Heart right ventricle (tissue), 16 donors: Measurements from ENCODE around the gene SCAMP4. TPM values are rescaled to one million over a fixed set of nuclear protein-coding genes. Genes with fewer than 3 reads are reported as not detected.
"Not testable (repeated sequence)": the region's sequence is repeated elsewhere in the genome, so short reads cannot be mapped to it uniquely, and the experiment has no call there.

Experiments used
- ATAC-seq, 8 donors: fragments of 200-7000 bp; cut with Tn5 transposase; one replicate each; pipeline ENCODE4 v1.9.1; 2020; ENCODE audit warnings: mild to moderate bottlenecking in 8 of 8, moderate library complexity in 8 of 8, moderate number of reproducible peaks in 1 of 8
- DNase-seq, 2 donors: peaks; one replicate each; pipeline ENCODE4 v3.0.0-alpha.2; 2020
- H3K27ac ChIP-seq, 10 donors: fragments of 200-600 bp; sonication (generic) in 2 of 10; one replicate each; pipeline versions ENCODE4 v1.5.0 to v1.8.0; 2020 to 2022; ENCODE audit warnings: mild to moderate bottlenecking in 3 of 10
- H3K27me3 ChIP-seq, 7 donors: fragments of 200-600 bp; one replicate each; pipeline ENCODE4 v1.8.0; 2021 to 2022; ENCODE audit warnings: mild to moderate bottlenecking in 2 of 7
- H3K36me3 ChIP-seq, 9 donors: fragments of 200-600 bp; sonication (generic) in 1 of 9; one replicate each; pipeline versions ENCODE4 v1.5.0 to v1.8.0; 2020 to 2022; ENCODE audit warnings: mild to moderate bottlenecking in 2 of 9
- H3K4me1 ChIP-seq, 9 donors: fragments of 200-600 bp; sonication (generic) in 1 of 9; one replicate each; pipeline versions ENCODE4 v1.5.0 to v1.8.0; 2020 to 2022; ENCODE audit warnings: mild to moderate bottlenecking in 4 of 9
- H3K4me3 ChIP-seq, 10 donors: fragments of 200-600 bp; sonication (generic) in 2 of 10; one replicate each; pipeline versions ENCODE4 v1.5.0 to v1.8.0; 2020 to 2022; ENCODE audit warnings: mild to moderate bottlenecking in 7 of 10, moderate library complexity in 2 of 10
- H3K9me3 ChIP-seq, 11 donors: fragments of 200-600 bp in 10 of 11; sonication (generic) in 2 of 11; one replicate each; pipeline versions ENCODE4 v1.5.0 to v1.8.0; 2013 to 2022; ENCODE audit warnings: mild to moderate bottlenecking in 2 of 11, control low read depth in 1 of 11, moderate library complexity in 1 of 11
- WGBS, 2 donors: extraction: QIAGEN DNeasy Blood & Tissue Kit; methylation state at CpG; one replicate each; pipeline ENCODE4 v1.1.7; 2013; ENCODE audit warnings: inconsistent platforms in 1 of 2; 5-methylcytosine and 5-hydroxymethylcytosine counted together
- intact Hi-C, 10 donors: fragments of 100-400 bp; cut with DNase I; formaldehyde crosslinking; loops; one replicate each; pipeline versions ENCODE4 v1.11.1 to v1.14.2; 2022
- polyA plus RNA-seq, 2 donors: library from polyadenylated mRNA; stranded (reverse); fragments of 200-250 nt; gene quantifications; one replicate each; pipeline ENCODE4 v1.2.3, GENCODE V29; 2013
- total RNA-seq, 10 donors: library from RNA; stranded (reverse); fragmentation: NEBNext Ultra II Directional in 3 of 10; extraction: Animal tissue kit (Norgen Biotek cat#: 25700) in 3 of 10; gene quantifications; one replicate each; pipeline versions ENCODE4 v1.2.1 to v1.2.4, GENCODE V29; 2021 to 2023
- TF ChIP-seq, protein P1 (sequence below), 9 donors: fragments of 200-600 bp; sonication (generic) in 2 of 9; IDR thresholded peaks; one replicate each; pipeline versions ENCODE4 v1.5.0 to v1.8.0; 2021 to 2022; ENCODE audit warnings: antibody characterized with exemption in 9 of 9, mild to moderate bottlenecking in 5 of 9, moderate library complexity in 1 of 9
- donor health status: Arrhythmogenic right ventricular cardiomyopathy.
- donor health status: ischemic (EF 13 %, LVEDD 7.1; RV severe dilation, severe dysfunction).
- donor health status: healthy with polysubstance abuse.
- donor health status: DM: no; HTN: yes; CAD: no.
- donor health status: DM: no; HTN: no; CAD: no.
- donor health status: ischemic (EF 25% LVEDD 6.9; RV normal size, moderate dysfunction).
- donor health status: ischemic (EF 25% LVEDD 5.7; RV mildly dilated, moderate dysfunction).
- donor health status: healthy.
- donor health status: DM: yes; HTN: yes; CAD: no.
- donor health status: Ischemic cardiomyopathy.
- donor health status: ischemic (EF 35%, LVEDD 5.7; RV mildly dilated, moderate dysfunction).
- donor health status: nonischemic (EF 11% LVEDD 7.7; RV severe dilation, severe dysfunction).
- donor health status: DM: yes; HTN: yes; CAD: no.
- donor health status: PGD.
- donor health status: ischemic (EF 29% LVEDD 5.4; RV normal size, mild dysfunction).
- donor health status: nonischemic (EF 23%, LVEDD 6.1; RV moderate dilation, normal function).

SCAMP4 gene
- total and polyA plus RNA-seq, 12 donors, result 11.7 to 24.2 (median 15.8) TPM

DNA sequence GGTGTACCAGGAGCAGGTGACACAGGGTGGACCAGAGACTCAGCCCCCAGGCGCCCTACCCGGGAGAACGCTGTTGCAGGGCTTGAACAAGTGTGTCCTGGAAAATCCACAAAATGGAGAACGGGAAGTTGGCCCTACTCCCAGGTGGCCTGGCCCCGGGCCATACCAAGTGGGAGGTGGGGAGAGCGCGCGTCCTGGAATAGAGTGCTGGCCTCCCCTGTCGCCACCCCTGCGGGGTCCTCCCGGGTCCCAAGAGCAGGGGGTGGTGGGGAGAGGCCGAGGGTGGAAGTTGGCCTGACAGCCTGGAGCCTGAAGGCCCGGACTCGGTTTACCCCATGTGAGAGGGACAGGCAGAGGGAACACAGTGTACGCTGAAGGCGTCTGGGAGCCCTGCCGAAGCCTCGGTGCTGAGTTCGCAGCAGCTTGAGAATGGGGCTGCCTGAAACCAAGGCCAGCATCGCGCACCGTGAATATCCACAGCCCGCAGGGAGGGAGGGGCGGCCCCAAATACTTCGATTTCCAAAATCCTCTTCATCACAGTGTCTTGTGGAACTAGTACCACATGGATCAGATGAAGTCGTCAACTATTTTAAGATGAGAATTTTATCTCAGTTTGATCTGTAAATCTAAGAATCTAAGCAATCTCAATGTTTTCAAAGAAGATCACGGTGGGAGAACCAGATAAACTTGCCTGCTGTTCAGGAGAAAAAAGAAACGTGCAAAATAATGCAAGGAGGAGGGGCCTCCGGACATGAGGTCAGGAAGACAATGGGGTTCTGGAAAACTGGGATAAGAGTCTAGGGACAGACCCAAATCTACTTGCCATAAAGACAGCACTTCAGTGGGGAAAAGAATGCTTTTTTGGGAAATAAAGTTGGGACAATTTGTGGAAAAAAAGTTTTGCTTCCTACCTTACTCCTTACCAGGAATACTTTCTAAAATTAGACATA, 31.4 kb upstream of the SCAMP4 start:
- H3K4me1 ChIP-seq, result peaks cover 21 to 56% (median 48%) of the 10 kb centered on the region in 9 donors
- H3K27ac ChIP-seq, result peak overlapping the region; percentile 80 to 99 (median 95)
- H3K27me3 ChIP-seq, result no peaks in the 10 kb centered on the region
- intact Hi-C loops, result loop anchor here in 2 of 10 donors (2.0 kb wide), 2 partner anchors 25 to 61 kb away; partner anchors contain the start of gene REXO1 (in 1 of the 2)
- peak; percentile 16 to 70 (median 53) for ATAC-seq
- H3K9me3 ChIP-seq, result no peaks in the 10 kb centered on the region
- H3K4me3 ChIP-seq, result peak overlapping the region in 9 of 10 donors; percentile 19 to 100 (median 89)
- TF ChIP-seq, protein P1, sequence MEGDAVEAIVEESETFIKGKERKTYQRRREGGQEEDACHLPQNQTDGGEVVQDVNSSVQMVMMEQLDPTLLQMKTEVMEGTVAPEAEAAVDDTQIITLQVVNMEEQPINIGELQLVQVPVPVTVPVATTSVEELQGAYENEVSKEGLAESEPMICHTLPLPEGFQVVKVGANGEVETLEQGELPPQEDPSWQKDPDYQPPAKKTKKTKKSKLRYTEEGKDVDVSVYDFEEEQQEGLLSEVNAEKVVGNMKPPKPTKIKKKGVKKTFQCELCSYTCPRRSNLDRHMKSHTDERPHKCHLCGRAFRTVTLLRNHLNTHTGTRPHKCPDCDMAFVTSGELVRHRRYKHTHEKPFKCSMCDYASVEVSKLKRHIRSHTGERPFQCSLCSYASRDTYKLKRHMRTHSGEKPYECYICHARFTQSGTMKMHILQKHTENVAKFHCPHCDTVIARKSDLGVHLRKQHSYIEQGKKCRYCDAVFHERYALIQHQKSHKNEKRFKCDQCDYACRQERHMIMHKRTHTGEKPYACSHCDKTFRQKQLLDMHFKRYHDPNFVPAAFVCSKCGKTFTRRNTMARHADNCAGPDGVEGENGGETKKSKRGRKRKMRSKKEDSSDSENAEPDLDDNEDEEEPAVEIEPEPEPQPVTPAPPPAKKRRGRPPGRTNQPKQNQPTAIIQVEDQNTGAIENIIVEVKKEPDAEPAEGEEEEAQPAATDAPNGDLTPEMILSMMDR (IDR thresholded peaks at IDR 0.05), result no peak
- DNase-seq, result peak; percentile 75 to 78
- H3K36me3 ChIP-seq, result peaks cover 0 to 32% (median 0%) of the 10 kb centered on the region in 9 donors
- WGBS, 2 donors, result 15 to 18% methylated on average over 29 of the region's 29 CpGs

GRCh38 chr19:1874554-1875185, 30.5 kb upstream of the SCAMP4 start:
- DNase-seq, result no peak
- peaks cover 0 to 31% (median under 1%) of the 10 kb centered on the region in 9 donors for H3K36me3 ChIP-seq
- H3K27ac ChIP-seq, result peak overlapping the region in 9 of 10 donors; percentile 93 to 99 (median 95)
- intact Hi-C loops, result loop anchor here in 1 of 10 donors (2.0 kb wide), 1 partner anchor 26 kb away; the partner anchor contains the start of gene REXO1
- H3K27me3 ChIP-seq, result no peaks in the 10 kb centered on the region
- TF ChIP-seq, protein P1 (IDR thresholded peaks at IDR 0.05), result no peak
- H3K4me3 ChIP-seq, result peak overlapping the region; percentile 77 to 100 (median 92)
- H3K4me1 ChIP-seq, result peaks cover 21 to 56% (median 48%) of the 10 kb centered on the region in 9 donors
- H3K9me3 ChIP-seq, result no peaks in the 10 kb centered on the region
- no peak for ATAC-seq
- 16 to 22% methylated on average over 16 of the region's 16 CpGs for WGBS, 2 donors

DNA sequence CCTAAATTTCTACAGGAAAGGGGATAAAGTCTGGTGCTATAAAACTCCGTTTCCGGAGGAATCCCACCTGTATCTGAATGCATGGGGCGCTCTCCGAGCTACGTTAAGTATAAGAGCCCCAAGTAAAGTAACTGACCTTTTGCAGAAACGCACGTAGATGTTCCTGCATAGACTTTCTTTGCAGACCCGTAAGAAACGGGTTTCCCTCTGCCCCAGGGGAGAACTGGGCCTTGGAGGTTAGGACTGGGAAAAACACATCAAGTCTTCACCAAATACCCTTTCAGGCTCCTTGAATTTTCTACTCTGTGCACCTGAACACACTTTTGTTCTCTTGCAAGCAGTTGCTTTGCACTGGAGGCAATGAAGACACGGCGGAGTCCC, 29.9 kb upstream of the SCAMP4 start:
- Histone ChIP-seq H3K4me1 (peaks cover 25 to 61% (median 53%) of the 10 kb centered on the region in 9 donors), H3K27ac (peak overlapping the region; percentile 81 to 99 (median 95)), H3K4me3 (peak overlapping the region; percentile 77 to 100 (median 92)), H3K36me3 (peaks cover 0 to 36% (median 7%) of the 10 kb centered on the region in 9 donors)
- not testable (repeated sequence) for H3K27me3 ChIP-seq, ATAC-seq, H3K9me3 ChIP-seq, DNase-seq
- WGBS, 2 donors, result 3% methylated on average over 11 of the region's 11 CpGs
- intact Hi-C loops, result loop anchor here in 1 of 10 donors (2.0 kb wide), 1 partner anchor 26 kb away; the partner anchor contains the start of gene REXO1

- H3K27me3 ChIP-seq, result no peaks in the 10 kb centered on the region
- H3K4me3 ChIP-seq, result peak overlapping the region; percentile 77 to 100 (median 92)
- no peaks in the 10 kb centered on the region for H3K9me3 ChIP-seq
- H3K36me3 ChIP-seq, result peaks cover 0 to 39% (median 4%) of the 10 kb centered on the region in 9 donors
- 0% methylated on average over 80 to 87 of the region's 87 CpGs for WGBS, 2 donors
- ATAC-seq (peak; percentile 87 to 96 (median 94)), DNase-seq (peak; percentile 91 to 92)
- intact Hi-C loops, result loop anchor here in 1 of 10 donors (2.0 kb wide), 1 partner anchor 27 kb away; the partner anchor contains the start of gene REXO1
- TF ChIP-seq, protein P1 (IDR thresholded peaks at IDR 0.05), result peak in 2 of 9 donors; percentile 15 to 23
- H3K27ac ChIP-seq, result peak overlapping the region; percentile 81 to 99 (median 95)
- H3K4me1 ChIP-seq, result peaks cover 26 to 67% (median 59%) of the 10 kb centered on the region in 9 donors
These were observed 29.3 kb upstream of the SCAMP4 start for GRCh38 chr19:1875646-1876495.
